ENCODE measurements around the gene RHEB. TPM values are rescaled to one million over a fixed set of nuclear protein-coding genes. Genes with fewer than 3 reads are reported as not detected.

RHEB gene
- total RNA-seq, 2 experiments from 2014 or later = 57.6 to 93.2 TPM

- no TSS peak for BruUV-seq (replicated peaks)
Observed at GRCh38 chr7:151529842-151530241, 10.1 kb upstream of the RHEB start.

GRCh38 chr7:151524845-151525244 is 5.2 kb upstream of the RHEB start:
- ChIA-PET CTCF (ENCODE audit: unreplicated experiment) (no interaction called here), POLR2A (interaction anchor here (0.6 kb wide), 1 partner anchor 754 kb away, joined by 3 read pairs; no protein-coding TSS in a partner anchor)
- no peak for DNase-seq (ENCODE audit: low spot score)
- H3K9me2 ChIP-seq (ENCODE audit: insufficient read depth, low read length) = no peaks in the 10 kb centered on the region
- intact Hi-C loops (cut with micrococcal nuclease; ENCODE audit: unreplicated experiment) = no loop called here
- H3K4me3 ChIP-seq (ENCODE audit: low read depth, low read length, poor library complexity, severe bottlenecking) = no peak overlapping the region
- H4K20me1 ChIP-seq (ENCODE audit: insufficient read depth, low read length) = no peaks in the 10 kb centered on the region
- H3K4me2 ChIP-seq (ENCODE audit: low read length) = no peak overlapping the region
- no peaks in the 10 kb centered on the region for H3K36me3 ChIP-seq (ENCODE audit: insufficient read depth, low read length)
- no peak overlapping the region for H3K27ac ChIP-seq (ENCODE audit: low read depth, low read length, poor library complexity, severe bottlenecking)
- peaks cover 6% of the 10 kb centered on the region for H3K4me1 ChIP-seq (ENCODE audit: insufficient read depth, low read length, poor library complexity, severe bottlenecking)
- H3K79me2 ChIP-seq (ENCODE audit: insufficient read depth, low read depth, low read length) = no peaks in the 10 kb centered on the region
- H3K9me3 ChIP-seq (ENCODE audit: low read length) = peaks cover 11% of the 10 kb centered on the region; the same call in 1 of the 2 replicates
- no peak for TF ChIP-seq CTCF (conservative IDR thresholded peaks at IDR 0.05; ENCODE audit: low read length)
- BruUV-seq (replicated peaks) = no TSS peak
- H2AFZ ChIP-seq (ENCODE audit: low read length) = no peak overlapping the region

More at GRCh38 chr7:151529842-151530241, 10.1 kb upstream of the RHEB start:
- Histone ChIP-seq H3K9me3 (ENCODE audit: low read length) (peaks cover 9% of the 10 kb centered on the region; the same call in 1 of the 2 replicates), H3K27ac (ENCODE audit: low read depth, low read length, poor library complexity, severe bottlenecking) (no peak overlapping the region), H4K20me1 (ENCODE audit: insufficient read depth, low read length) (no peaks in the 10 kb centered on the region), H3K4me1 (ENCODE audit: insufficient read depth, low read length, poor library complexity, severe bottlenecking) (no peaks in the 10 kb centered on the region), H3K4me3 (ENCODE audit: low read depth, low read length, poor library complexity, severe bottlenecking) (no peak overlapping the region), H3K9me2 (ENCODE audit: insufficient read depth, low read length) (no peaks in the 10 kb centered on the region), H3K79me2 (ENCODE audit: insufficient read depth, low read depth, low read length) (no peaks in the 10 kb centered on the region), H3K36me3 (ENCODE audit: insufficient read depth, low read length) (no peaks in the 10 kb centered on the region), H3K4me2 (ENCODE audit: low read length) (no peak overlapping the region), H2AFZ (ENCODE audit: low read length) (no peak overlapping the region)
- ChIA-PET POLR2A (no interaction called here), CTCF (ENCODE audit: unreplicated experiment) (no interaction called here)
- intact Hi-C loops (cut with micrococcal nuclease; ENCODE audit: unreplicated experiment) = no loop called here
- TF ChIP-seq CTCF (conservative IDR thresholded peaks at IDR 0.05; ENCODE audit: low read length) (no peak), EZH2phosphoT487 (IDR thresholded peaks at IDR 0.05; ENCODE audit: borderline replicate concordance, low read depth, low read length) (no peak)
- DNase-seq (ENCODE audit: low spot score) = no peak

GRCh38 chr7:151524331-151524730 is 4.6 kb upstream of the RHEB start:
- H2AFZ ChIP-seq (ENCODE audit: low read length) = no peak overlapping the region
- H3K4me3 ChIP-seq (ENCODE audit: low read depth, low read length, poor library complexity, severe bottlenecking) = no peak overlapping the region
- CTCF ChIA-PET (ENCODE audit: unreplicated experiment) = no interaction called here
- H3K9me3 ChIP-seq (ENCODE audit: low read length) = peaks cover 11% of the 10 kb centered on the region; the same call in 1 of the 2 replicates
- no peaks in the 10 kb centered on the region for H3K36me3 ChIP-seq (ENCODE audit: insufficient read depth, low read length)
- no peaks in the 10 kb centered on the region for H4K20me1 ChIP-seq (ENCODE audit: insufficient read depth, low read length)
- H3K9me2 ChIP-seq (ENCODE audit: insufficient read depth, low read length) = no peaks in the 10 kb centered on the region
- no peak overlapping the region for H3K27ac ChIP-seq (ENCODE audit: low read depth, low read length, poor library complexity, severe bottlenecking)
- TF ChIP-seq CTCF (conservative IDR thresholded peaks at IDR 0.05; ENCODE audit: low read length) (no peak), EZH2phosphoT487 (IDR thresholded peaks at IDR 0.05; ENCODE audit: borderline replicate concordance, low read depth, low read length) (no peak)
- intact Hi-C loops (cut with micrococcal nuclease; ENCODE audit: unreplicated experiment) = no loop called here
- BruUV-seq (replicated peaks) = no TSS peak
- POLR2A ChIA-PET = interaction anchor here (0.6 kb wide), 1 partner anchor 754 kb away, joined by 3 read pairs; no protein-coding TSS in a partner anchor
- DNase-seq (ENCODE audit: low spot score) = no peak
- no peaks in the 10 kb centered on the region for H3K79me2 ChIP-seq (ENCODE audit: insufficient read depth, low read depth, low read length)
- H3K4me1 ChIP-seq (ENCODE audit: insufficient read depth, low read length, poor library complexity, severe bottlenecking) = peaks cover 6% of the 10 kb centered on the region
- H3K4me2 ChIP-seq (ENCODE audit: low read length) = no peak overlapping the region

Data from OCI-LY7 (cell line).